NOMO-1 (cell line): Measurements from ENCODE around the gene NEK10.
"Not testable (repeated sequence)": the region's sequence is repeated elsewhere in the genome, so short reads cannot be mapped to it uniquely, and the experiment has no call there.

Experiments used
- DNase-seq, 2 experiments: peaks; one replicate each; lab custom pipeline; 2025; ENCODE audit not compliant: unreplicated experiment in 2 of 2; lab: John Stamatoyannopoulos, UW

NEK10 gene

DNA sequence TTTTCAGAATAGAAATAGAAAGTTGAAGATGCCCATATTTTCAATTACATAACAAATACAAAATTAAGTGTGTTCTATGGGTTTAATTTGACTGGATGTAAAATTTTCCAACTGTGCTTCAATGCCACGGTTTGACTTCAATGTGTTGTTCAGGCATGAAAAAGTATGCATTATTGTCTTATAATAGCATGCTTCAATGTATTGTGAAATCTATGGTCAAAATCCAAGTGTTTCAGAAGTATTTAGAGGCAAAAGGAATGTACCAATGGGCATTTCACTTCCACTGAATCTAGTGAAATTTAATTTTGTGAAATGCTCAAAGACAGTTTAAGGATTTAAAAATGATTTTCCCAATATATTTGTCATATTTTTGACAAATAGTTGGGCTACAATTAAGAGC, 16.0 kb downstream of the NEK10 start:
- no peak for DNase-seq

DNA sequence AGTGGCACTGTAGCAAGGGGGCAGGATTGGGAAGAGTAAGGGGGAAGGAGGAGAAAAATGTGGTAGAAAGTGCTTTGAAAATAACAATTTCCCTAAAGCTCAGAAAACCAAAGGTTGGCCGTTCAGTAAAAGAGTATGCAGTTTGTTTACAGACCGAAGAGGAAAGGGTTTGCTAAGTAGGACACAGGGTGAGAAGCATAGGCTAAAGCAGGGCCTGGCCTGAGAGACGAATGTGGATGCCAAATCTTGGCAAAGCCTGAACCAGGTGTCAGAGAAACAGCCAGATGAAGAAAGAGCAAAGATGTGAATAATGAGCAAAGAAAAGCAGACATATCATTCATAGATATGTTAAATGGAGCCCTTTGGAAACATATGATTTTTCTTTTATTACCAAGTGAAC, 17.1 kb downstream of the NEK10 start:
- no peak for DNase-seq

GRCh38 chr3:27349832-27350231, 19.4 kb downstream of the NEK10 start:
- DNase-seq: no peak

- no peak for DNase-seq
Observed at GRCh38 chr3:27345959-27346865, 23.0 kb downstream of the NEK10 start.

- DNase-seq: peak; percentile 72 to 92
Observed at GRCh38 chr3:27345493-27345892, 23.7 kb downstream of the NEK10 start.

- no peak for DNase-seq
Observed at GRCh38 chr3:27345045-27345444, 24.1 kb downstream of the NEK10 start.

GRCh38 chr3:27344192-27344591, 25.0 kb downstream of the NEK10 start:
- DNase-seq: no peak

DNA sequence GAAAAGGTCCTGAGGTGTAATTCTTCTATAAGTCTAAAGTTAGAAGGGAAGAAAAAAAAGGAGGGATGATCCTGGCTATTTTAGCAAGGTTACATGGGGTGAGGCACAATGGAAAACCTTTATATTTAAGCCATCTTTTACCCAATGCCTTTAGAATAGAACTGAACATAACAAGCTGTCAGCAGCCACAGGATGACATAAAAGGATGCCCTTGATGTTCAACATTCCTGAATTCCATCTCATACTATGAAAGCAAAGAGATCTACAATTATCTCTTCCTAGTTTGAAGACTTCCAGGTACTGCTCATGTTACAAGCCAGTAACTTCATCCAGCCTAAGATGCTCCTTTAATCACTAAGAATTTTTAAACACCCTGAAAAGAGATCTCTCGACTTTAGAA, 26.9 kb downstream of the NEK10 start:
- DNase-seq: no peak

- no peak for DNase-seq
Observed at GRCh38 chr3:27340534-27340933, 28.6 kb downstream of the NEK10 start.

GRCh38 chr3:27335571-27335970, 33.6 kb downstream of the NEK10 start:
- DNase-seq: no peak

DNA sequence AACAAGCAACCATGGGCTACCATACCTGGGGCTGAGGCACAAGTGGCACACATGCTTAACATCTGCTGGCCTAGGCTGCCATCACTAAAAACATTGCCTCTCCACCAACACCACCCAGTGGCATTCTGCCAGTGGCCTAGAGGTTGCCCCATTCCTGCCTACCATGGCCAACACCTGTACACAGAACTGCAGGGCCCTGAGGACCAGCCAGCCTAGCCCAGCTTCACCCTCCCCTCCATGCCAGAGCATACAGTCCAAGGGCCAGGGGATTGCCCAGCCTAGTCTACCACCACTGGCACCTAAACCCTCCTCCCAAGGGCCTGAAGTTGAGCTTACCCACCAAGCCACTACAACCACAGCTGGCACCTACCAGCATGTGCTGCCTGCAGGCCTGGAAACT, 35.3 kb downstream of the NEK10 start:
- no peak for DNase-seq

DNA sequence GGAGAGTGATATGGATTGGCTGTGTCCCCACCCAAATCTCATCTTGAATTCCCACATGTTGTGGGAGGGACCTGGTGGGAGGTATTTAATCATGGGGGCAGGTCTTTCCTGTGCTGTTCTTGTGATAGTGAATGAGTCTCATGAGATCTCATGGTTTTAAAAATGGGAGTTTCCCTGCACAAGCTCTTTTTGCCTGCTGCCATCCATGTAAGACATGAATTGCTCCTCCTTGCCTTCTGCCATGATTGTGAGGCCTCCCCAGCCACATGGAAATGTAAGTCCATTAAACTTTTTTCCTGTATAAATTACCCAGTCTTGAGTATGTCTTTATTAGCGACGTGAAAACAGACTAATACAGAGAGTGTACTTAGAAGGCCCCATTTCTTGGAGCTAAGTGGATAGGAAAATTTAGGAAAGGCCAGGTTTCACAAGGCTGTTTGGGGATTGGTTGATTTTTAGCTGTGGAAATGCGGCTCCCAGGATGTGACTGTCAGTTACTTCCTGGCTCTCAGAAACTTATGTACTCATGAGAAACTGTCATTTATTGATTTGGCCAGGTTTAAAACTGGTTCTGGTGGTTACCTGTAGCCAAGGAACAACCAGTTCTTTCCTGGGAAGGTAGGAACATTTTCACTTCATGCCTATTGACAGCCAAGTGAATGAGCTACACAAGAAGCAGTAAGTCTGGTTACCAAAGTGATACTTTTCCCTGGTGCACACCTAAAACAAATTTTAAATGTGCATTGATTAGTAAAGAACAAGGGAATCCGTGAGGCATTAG, 40.0 kb downstream of the NEK10 start:
- not testable (repeated sequence) for DNase-seq

GRCh38 chr3:27326629-27327545, 42.3 kb downstream of the NEK10 start:
- no peak for DNase-seq

- no peak for DNase-seq
Observed at GRCh38 chr3:27326202-27326601, 43.0 kb downstream of the NEK10 start.

GRCh38 chr3:27325419-27325818, 43.8 kb downstream of the NEK10 start:
- DNase-seq: no peak

GRCh38 chr3:27324686-27325085, 44.5 kb downstream of the NEK10 start:
- DNase-seq: no peak

- DNase-seq: no peak
Observed at GRCh38 chr3:27323087-27323570, 46.1 kb downstream of the NEK10 start.

DNA sequence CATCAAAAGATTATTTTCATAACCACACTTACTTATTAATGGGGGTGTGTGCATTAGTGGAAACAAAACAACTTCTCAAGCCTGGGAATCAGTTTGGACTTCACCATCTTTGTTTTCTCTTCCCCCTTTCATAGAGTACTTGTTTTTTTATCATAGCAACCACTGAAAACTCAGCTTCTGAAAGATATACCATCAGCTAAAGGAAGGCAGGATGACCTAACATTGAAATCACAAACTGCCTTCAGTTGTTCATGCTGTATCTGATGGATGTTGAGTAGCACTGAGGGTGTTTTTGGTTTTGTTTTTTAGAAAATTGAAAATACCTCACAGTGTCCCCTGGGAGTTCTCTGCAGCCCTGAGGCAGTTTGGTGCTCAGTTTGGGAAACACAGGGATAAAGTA, 46.5 kb downstream of the NEK10 start:
- DNase-seq: no peak

DNA sequence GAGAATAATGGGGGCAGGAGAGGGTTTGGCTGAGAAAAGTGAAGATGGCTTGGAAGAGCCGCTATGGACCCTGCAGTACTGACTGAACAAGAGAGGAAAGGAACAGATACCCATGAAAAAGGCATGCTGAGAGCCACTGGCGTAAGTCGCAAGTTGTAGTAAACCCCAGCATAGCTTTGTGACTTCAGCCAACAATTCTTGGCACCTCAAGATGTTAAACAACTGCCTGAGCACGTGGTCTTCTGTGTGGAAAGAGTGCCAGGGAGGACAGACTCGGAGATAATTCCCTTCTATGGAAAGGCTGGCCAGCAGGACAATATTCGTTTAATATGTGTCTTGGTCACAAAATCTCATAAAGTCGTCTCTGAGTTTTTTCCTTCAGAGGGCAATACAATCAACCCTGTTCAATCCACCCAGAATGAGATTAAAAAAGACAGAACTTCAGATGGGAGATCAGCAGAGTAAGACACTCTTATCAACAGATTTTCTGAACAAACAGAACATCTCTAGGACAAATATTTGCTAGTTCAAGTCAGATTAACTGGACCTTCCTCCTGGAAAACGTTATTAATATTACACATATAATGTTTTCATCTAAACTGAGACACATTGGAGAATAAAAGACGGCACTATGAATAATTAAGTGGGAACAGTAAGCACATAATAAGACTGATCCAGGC, 49.2 kb downstream of the NEK10 start:
- DNase-seq: no peak

- no peak for DNase-seq
Observed at GRCh38 chr3:27319304-27319703, 49.9 kb downstream of the NEK10 start.
